Measurements from ENCODE around the gene RYR1.

DNA sequence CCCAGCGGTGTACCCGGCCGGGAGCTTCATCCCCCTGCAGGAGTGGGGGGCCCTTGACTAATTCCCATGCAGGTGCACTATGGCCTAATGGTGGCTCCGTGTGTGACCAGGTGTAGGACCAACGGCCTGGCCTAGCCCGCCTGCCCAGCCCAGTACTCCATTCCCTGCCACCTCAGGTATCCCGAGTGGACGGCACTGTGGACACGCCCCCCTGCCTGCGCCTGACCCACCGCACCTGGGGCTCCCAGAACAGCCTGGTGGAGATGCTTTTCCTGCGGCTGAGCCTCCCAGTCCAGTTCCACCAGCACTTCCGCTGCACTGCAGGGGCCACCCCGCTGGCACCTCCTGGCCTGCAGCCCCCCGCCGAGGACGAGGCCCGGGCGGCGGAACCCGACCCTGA lies 39.7 kb downstream of the RYR1 start:
- TF ChIP-seq RAD51 (IDR thresholded peaks at IDR 0.05), result no peak
- TF ChIP-seq POLR2AphosphoS5 (IDR thresholded peaks at IDR 0.05; ENCODE audit: low read length), result no peak
- TF ChIP-seq, protein P1, sequence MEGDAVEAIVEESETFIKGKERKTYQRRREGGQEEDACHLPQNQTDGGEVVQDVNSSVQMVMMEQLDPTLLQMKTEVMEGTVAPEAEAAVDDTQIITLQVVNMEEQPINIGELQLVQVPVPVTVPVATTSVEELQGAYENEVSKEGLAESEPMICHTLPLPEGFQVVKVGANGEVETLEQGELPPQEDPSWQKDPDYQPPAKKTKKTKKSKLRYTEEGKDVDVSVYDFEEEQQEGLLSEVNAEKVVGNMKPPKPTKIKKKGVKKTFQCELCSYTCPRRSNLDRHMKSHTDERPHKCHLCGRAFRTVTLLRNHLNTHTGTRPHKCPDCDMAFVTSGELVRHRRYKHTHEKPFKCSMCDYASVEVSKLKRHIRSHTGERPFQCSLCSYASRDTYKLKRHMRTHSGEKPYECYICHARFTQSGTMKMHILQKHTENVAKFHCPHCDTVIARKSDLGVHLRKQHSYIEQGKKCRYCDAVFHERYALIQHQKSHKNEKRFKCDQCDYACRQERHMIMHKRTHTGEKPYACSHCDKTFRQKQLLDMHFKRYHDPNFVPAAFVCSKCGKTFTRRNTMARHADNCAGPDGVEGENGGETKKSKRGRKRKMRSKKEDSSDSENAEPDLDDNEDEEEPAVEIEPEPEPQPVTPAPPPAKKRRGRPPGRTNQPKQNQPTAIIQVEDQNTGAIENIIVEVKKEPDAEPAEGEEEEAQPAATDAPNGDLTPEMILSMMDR (IDR thresholded peaks at IDR 0.05 in 2 of 3, conservative IDR thresholded peaks at IDR 0.05 in 1 of 3; ENCODE audit: control insufficient read depth in 2 of 3, extremely low read depth in 1 of 3, insufficient read depth in 1 of 3, low read depth in 3 of 3, low read length in 3 of 3), result no peak
- TF ChIP-seq EZH2 (IDR thresholded peaks at IDR 0.05; ENCODE audit: borderline replicate concordance, control insufficient read depth, low read depth, low read length), result no peak
- no peak for TF ChIP-seq NFYA (IDR thresholded peaks at IDR 0.05; ENCODE audit: borderline replicate concordance, low read depth, low read length)
- TF ChIP-seq CBX5 (IDR thresholded peaks at IDR 0.05; ENCODE audit: low read depth), result no peak
- TF ChIP-seq FOXM1 (IDR thresholded peaks at IDR 0.05; ENCODE audit: low read depth, low read length), result no peak
- TF ChIP-seq, protein P2, sequence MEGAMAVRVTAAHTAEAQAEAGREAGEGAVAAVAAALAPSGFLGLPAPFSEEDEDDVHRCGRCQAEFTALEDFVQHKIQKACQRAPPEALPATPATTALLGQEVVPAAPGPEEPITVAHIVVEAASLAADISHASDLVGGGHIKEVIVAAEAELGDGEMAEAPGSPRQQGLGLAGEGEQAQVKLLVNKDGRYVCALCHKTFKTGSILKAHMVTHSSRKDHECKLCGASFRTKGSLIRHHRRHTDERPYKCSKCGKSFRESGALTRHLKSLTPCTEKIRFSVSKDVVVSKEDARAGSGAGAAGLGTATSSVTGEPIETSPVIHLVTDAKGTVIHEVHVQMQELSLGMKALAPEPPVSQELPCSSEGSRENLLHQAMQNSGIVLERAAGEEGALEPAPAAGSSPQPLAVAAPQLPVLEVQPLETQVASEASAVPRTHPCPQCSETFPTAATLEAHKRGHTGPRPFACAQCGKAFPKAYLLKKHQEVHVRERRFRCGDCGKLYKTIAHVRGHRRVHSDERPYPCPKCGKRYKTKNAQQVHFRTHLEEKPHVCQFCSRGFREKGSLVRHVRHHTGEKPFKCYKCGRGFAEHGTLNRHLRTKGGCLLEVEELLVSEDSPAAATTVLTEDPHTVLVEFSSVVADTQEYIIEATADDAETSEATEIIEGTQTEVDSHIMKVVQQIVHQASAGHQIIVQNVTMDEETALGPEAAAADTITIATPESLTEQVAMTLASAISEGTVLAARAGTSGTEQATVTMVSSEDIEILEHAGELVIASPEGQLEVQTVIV (IDR thresholded peaks at IDR 0.05; ENCODE audit: borderline replicate concordance, partially characterized antibody), result no peak
- TF ChIP-seq POLR2A (IDR thresholded peaks at IDR 0.05; ENCODE audit: low read depth, low read length), result no peak
- TF ChIP-seq TBL1XR1 (IDR thresholded peaks at IDR 0.05; ENCODE audit: low read depth, low read length), result no peak
- TF ChIP-seq MXI1 (IDR thresholded peaks at IDR 0.05; ENCODE audit: low read depth, low read length), result no peak
- TF ChIP-seq GABPA (IDR thresholded peaks at IDR 0.05; ENCODE audit: low read depth), result no peak
- no peak for TF ChIP-seq SP1 (IDR thresholded peaks at IDR 0.05; ENCODE audit: low read depth, low read length)
